Mesendoderm (in vitro differentiated cells): ENCODE measurements around the gene RPS6KA2.

Source experiments
- DNase-seq: peaks from one replicate; pipeline ENCODE4 v3.0.0; 2013
- H2AK5ac ChIP-seq: 2 replicates; pipeline ENCODE4 v1.6.1; 2013; ENCODE audit warnings: low read length, inconsistent platforms
- H2BK120ac ChIP-seq: 2 replicates; pipeline ENCODE4 v1.6.1; 2013; ENCODE audit warnings: low read depth, mild to moderate bottlenecking, low read length, moderate library complexity, mixed read lengths
- H2BK15ac ChIP-seq: replicated peaks from 2 replicates; pipeline ENCODE4 v1.6.1; 2013; ENCODE audit warnings: low read depth, mild to moderate bottlenecking, moderate library complexity
- H2BK5ac ChIP-seq: 2 replicates; pipeline ENCODE4 v1.6.1; 2013; ENCODE audit warnings: low read length, inconsistent platforms
- H3K18ac ChIP-seq: 2 replicates; pipeline ENCODE4 v1.6.1; 2013; ENCODE audit warnings: mild to moderate bottlenecking, low read length, mixed read lengths
- H3K23ac ChIP-seq: one replicate; pipeline ENCODE4 v1.6.1; 2013; ENCODE audit warnings: low read length
- H3K27ac ChIP-seq: 2 replicates; pipeline ENCODE4 v1.5.1; 2013; ENCODE audit warnings: low read depth, mild to moderate bottlenecking, inconsistent platforms, low read length, moderate library complexity
- H3K27me3 ChIP-seq: 2 replicates; pipeline ENCODE4 v1.6.1; 2013; ENCODE audit warnings: low read length, control low read depth, mild to moderate bottlenecking, inconsistent platforms; ENCODE audit not compliant: insufficient read depth, poor library complexity
- H3K36me3 ChIP-seq: 2 replicates; pipeline ENCODE4 v1.6.1; 2013; ENCODE audit warnings: low read length, inconsistent platforms; ENCODE audit not compliant: control insufficient read depth, insufficient read depth
- H3K4ac ChIP-seq: one replicate; pipeline ENCODE4 v1.6.1; 2013; ENCODE audit warnings: low read depth, mild to moderate bottlenecking, low read length, moderate library complexity
- H3K4me1 ChIP-seq: 2 replicates; pipeline ENCODE4 v1.6.1; 2013; ENCODE audit warnings: low read depth, low read length, inconsistent platforms; ENCODE audit not compliant: control insufficient read depth
- H3K4me2 ChIP-seq: 2 replicates; pipeline ENCODE4 v1.6.1; 2013; ENCODE audit warnings: low read length
- H3K4me3 ChIP-seq: 2 replicates; pipeline ENCODE4 v1.5.1; 2013; ENCODE audit warnings: mild to moderate bottlenecking, low read length
- H3K56ac ChIP-seq: one replicate; pipeline ENCODE4 v1.6.1; 2013; ENCODE audit warnings: low read length
- H3K79me1 ChIP-seq: 2 replicates; pipeline ENCODE4 v1.6.1; 2013; ENCODE audit warnings: low read length, inconsistent platforms
- H3K79me2 ChIP-seq: 2 replicates; pipeline ENCODE4 v1.6.1; 2013; ENCODE audit warnings: mild to moderate bottlenecking, low read length; ENCODE audit not compliant: control insufficient read depth, insufficient read depth
- H3K9ac ChIP-seq: 2 replicates; pipeline ENCODE4 v1.6.1; 2013; ENCODE audit warnings: low read length, inconsistent platforms
- H4K5ac ChIP-seq: one replicate; pipeline ENCODE4 v1.6.1; 2013; ENCODE audit warnings: low read length
- H4K8ac ChIP-seq: one replicate; pipeline ENCODE4 v1.6.1; 2013; ENCODE audit warnings: low read depth, mild to moderate bottlenecking, control low read depth, low read length, moderate library complexity
- WGBS: extraction: QIAGEN DNeasy Blood & Tissue Kit; methylation state at CpG from one replicate; pipeline ENCODE4 v1.1.7; 2013; ENCODE audit warnings: low lambda C conversion rate, missing lambda C conversion rate; ENCODE audit not compliant: insufficient coverage; ENCODE audit errors: extremely low coverage; 5-methylcytosine and 5-hydroxymethylcytosine counted together

The RPS6KA2 gene

DNA sequence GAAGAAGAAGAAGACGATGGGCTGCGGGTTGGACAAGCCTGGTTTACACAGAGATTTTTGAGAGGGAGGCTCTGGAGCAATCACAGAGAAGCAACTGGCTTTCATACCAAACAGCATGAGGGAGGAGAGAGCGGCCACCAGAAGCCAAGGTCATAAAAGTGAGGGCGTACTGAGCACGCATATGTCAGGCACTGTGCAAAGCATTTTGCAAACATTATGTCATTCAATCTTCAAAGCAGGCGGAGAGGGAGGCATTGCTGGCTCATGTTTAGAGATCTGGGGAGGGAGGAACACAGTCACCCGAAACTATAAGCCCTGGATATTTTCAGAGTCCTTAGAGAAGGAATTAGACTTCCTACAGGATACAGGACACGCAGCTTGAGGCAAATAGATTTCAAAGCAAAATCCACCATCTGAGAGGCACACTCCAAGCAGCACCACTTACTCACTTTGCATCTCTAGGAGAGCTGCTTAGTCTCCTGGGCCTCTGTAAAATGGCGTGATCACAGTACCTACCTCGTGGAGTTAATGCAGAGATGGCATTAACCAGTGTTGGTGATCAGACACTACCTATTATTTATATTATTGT lies 65.2 kb downstream of the RPS6KA2 start:
- Histone ChIP-seq H2BK120ac (no peak overlapping the region), H3K4me3 (no peak overlapping the region), H3K79me1 (no peaks in the 10 kb centered on the region), H4K5ac (no peak overlapping the region), H2BK15ac (no peak overlapping the region), H3K4ac (no peak overlapping the region), H3K56ac (no peak overlapping the region), H3K18ac (no peak overlapping the region), H3K27ac (no peak overlapping the region), H3K79me2 (no peaks in the 10 kb centered on the region), H3K9ac (no peak overlapping the region), H3K27me3 (no peaks in the 10 kb centered on the region), H3K4me1 (no peaks in the 10 kb centered on the region), H2BK5ac (no peak overlapping the region), H4K8ac (no peak overlapping the region), H3K36me3 (no peaks in the 10 kb centered on the region), H2AK5ac (no peak overlapping the region), H3K4me2 (no peak overlapping the region), H3K23ac (no peak overlapping the region)
- DNase-seq, result no peak
- WGBS, result no CpG with 5 or more reads among the region's 10 CpGs

DNA sequence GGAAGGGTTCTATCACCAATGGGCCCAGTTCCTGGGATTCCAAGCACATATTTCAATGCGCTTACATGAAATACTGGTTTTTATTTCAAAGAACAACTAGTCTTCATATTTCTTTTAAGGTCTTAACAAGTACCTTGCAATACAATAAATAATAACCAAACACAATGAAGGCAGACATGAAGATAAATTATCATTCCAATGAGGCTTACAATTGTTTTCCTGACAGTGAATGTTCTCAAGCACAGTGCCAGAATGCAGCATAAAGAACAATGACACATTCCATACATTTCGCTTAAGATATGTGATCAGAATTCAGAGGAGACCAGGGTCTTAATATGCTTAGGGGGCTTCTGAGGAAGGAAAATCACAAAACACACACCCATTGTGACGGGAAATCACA lies 66.8 kb downstream of the RPS6KA2 start:
- Histone ChIP-seq H4K5ac (no peak overlapping the region), H3K4me2 (no peak overlapping the region), H3K4me3 (no peak overlapping the region), H3K18ac (no peak overlapping the region), H2BK5ac (no peak overlapping the region), H3K23ac (no peak overlapping the region), H3K4me1 (no peaks in the 10 kb centered on the region), H4K8ac (no peak overlapping the region), H2BK15ac (no peak overlapping the region), H3K56ac (no peak overlapping the region), H3K9ac (no peak overlapping the region), H3K79me1 (peaks cover 2% of the 10 kb centered on the region), H3K79me2 (no peaks in the 10 kb centered on the region), H2AK5ac (no peak overlapping the region), H3K4ac (no peak overlapping the region), H2BK120ac (no peak overlapping the region), H3K27me3 (no peaks in the 10 kb centered on the region), H3K27ac (no peak overlapping the region), H3K36me3 (no peaks in the 10 kb centered on the region)
- DNase-seq, result no peak
- no CpG with 5 or more reads among the region's 3 CpGs for WGBS

DNA sequence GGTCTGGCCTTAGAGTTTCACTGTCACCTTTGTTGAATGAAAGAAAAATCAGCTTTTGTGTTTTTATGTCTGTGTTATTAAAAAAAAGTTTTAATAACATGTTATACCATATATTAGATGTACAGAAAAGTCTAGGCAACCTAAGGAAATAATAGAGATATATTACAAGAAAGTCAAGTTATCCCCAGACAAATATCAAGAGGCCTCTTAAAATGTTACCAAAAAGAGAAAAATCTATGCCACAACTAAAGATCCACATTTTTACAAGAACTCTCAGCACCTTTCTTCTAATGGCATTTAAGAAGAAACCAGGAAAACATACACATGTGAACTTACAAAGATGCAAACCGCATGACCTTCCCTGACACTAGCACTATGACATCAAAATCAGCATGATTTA lies 67.4 kb downstream of the RPS6KA2 start:
- Histone ChIP-seq H3K36me3 (no peaks in the 10 kb centered on the region), H3K27ac (no peak overlapping the region), H2BK5ac (no peak overlapping the region), H3K79me2 (no peaks in the 10 kb centered on the region), H2BK120ac (no peak overlapping the region), H4K5ac (no peak overlapping the region), H3K79me1 (peaks cover 2% of the 10 kb centered on the region), H3K23ac (no peak overlapping the region), H3K4me1 (no peaks in the 10 kb centered on the region), H4K8ac (no peak overlapping the region), H3K9ac (no peak overlapping the region), H3K56ac (no peak overlapping the region), H3K4ac (no peak overlapping the region), H2BK15ac (no peak overlapping the region), H3K4me2 (no peak overlapping the region), H3K4me3 (no peak overlapping the region), H2AK5ac (no peak overlapping the region), H3K27me3 (no peaks in the 10 kb centered on the region), H3K18ac (no peak overlapping the region)
- no CpG with 5 or more reads among the region's 1 CpG for WGBS
- no peak for DNase-seq

DNA sequence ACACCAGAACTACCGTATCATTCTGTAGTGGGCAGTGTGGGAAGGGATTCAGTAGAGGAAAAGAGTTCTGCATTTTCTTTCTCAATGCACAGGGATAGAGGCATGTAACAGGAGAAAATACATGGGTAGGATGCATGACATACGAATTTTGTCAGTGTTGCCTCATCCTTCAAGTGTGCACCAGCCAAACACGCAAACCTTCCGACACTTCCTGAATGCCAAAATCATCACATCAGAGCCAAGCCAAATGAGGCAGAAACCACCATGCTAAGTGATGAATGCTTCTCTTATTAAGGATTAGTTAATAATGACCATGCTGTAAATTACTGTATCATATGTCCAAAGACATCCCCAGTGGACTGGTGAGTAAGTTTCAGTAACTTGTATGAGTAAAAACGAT lies 67.8 kb downstream of the RPS6KA2 start:
- no peak overlapping the region for H3K4ac ChIP-seq
- no peaks in the 10 kb centered on the region for H3K27me3 ChIP-seq
- H3K79me1 ChIP-seq, result peaks cover 2% of the 10 kb centered on the region
- H3K23ac ChIP-seq, result no peak overlapping the region
- no peak overlapping the region for H3K4me2 ChIP-seq
- no peak overlapping the region for H2BK15ac ChIP-seq
- no peak for DNase-seq
- H2AK5ac ChIP-seq, result no peak overlapping the region
- H3K4me3 ChIP-seq, result no peak overlapping the region
- no peak overlapping the region for H4K5ac ChIP-seq
- no peak overlapping the region for H4K8ac ChIP-seq
- H2BK5ac ChIP-seq, result no peak overlapping the region
- no peak overlapping the region for H3K27ac ChIP-seq
- no peak overlapping the region for H2BK120ac ChIP-seq
- no peak overlapping the region for H3K56ac ChIP-seq
- whole genome bisulfite sequencing, result no CpG with 5 or more reads among the region's 5 CpGs
- no peaks in the 10 kb centered on the region for H3K4me1 ChIP-seq
- no peaks in the 10 kb centered on the region for H3K36me3 ChIP-seq
- no peaks in the 10 kb centered on the region for H3K79me2 ChIP-seq
- no peak overlapping the region for H3K9ac ChIP-seq
- H3K18ac ChIP-seq, result no peak overlapping the region

DNA sequence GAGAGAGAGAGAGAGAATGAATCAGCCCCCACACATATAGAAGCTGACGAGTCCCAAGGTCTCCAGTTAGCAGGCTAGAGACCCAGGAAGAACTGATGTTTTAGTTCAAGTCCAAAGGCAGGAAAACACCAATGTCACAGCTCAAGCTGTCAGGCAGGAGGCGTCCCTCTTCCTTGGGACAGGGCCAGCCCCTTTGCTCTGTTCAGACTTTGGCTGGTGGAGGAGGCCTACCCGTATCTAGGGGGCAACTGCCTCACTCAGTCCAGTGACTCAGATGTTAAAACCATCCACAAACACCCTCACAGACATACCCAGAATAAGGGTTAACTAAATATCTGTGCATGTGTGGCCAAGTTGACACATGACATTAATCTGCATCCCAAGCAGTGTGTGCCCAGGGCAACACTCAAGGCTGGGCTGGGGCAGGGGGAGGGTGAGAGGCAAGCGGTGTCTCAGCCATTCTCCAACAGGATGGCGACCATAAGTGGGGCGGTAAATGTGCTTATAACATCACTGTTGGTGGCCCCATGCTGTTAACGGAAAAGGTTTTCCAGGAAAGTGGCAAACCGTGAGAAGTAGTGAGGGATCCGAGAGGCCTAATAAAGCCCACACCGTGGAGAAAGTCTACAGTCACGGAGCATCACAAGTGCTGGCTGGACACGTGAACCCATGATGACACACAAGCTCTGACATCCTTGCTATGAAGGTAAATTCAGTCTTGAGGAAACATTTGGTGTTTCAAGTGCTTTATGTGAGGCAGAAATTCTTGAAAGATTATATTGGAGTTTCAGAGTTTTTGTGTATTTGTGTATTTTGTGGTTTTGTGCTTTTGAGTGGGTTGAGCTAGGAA lies 68.7 kb downstream of the RPS6KA2 start:
- Histone ChIP-seq H2BK5ac (no peak overlapping the region), H3K56ac (no peak overlapping the region), H3K27me3 (no peaks in the 10 kb centered on the region), H4K8ac (no peak overlapping the region), H2AK5ac (no peak overlapping the region), H3K79me2 (no peaks in the 10 kb centered on the region), H3K4ac (no peak overlapping the region), H2BK15ac (no peak overlapping the region), H3K4me3 (no peak overlapping the region), H3K4me2 (no peak overlapping the region), H3K4me1 (no peaks in the 10 kb centered on the region), H3K23ac (no peak overlapping the region), H3K79me1 (peaks cover 2% of the 10 kb centered on the region), H2BK120ac (no peak overlapping the region), H3K9ac (no peak overlapping the region), H4K5ac (no peak overlapping the region), H3K27ac (no peak overlapping the region), H3K36me3 (no peaks in the 10 kb centered on the region), H3K18ac (no peak overlapping the region)
- WGBS, result no CpG with 5 or more reads among the region's 12 CpGs
- no peak for DNase-seq
